Tibial artery (tissue), 4 donors: ENCODE measurements around the gene C4orf17.

Experiments
- DNase-seq, 2 donors: peaks; one replicate each; pipeline ENCODE4 v3.0.0-alpha.2; 2019
- H3K27ac ChIP-seq, 2 donors: fragments of 200-600 bp; sonication (generic) in 1 of 2; 1 replicate in 1 of 2; 2 replicates in 1 of 2; pipeline ENCODE4 v1.5.1; 2018 to 2019; ENCODE audit warnings: mild to moderate bottlenecking in 1 of 2
- H3K27me3 ChIP-seq, 2 donors: fragments of 200-600 bp; sonication (generic) in 1 of 2; one replicate each; pipeline versions ENCODE4 v1.5.1 to v1.6.0; 2016 to 2019
- H3K36me3 ChIP-seq, 3 donors: fragments of 200-600 bp; sonication (generic) in 2 of 3; one replicate each; pipeline ENCODE4 v1.5.1; 2016 to 2019; ENCODE audit warnings: mild to moderate bottlenecking in 2 of 3
- H3K4me1 ChIP-seq, 4 donors: fragments of 200-600 bp; sonication (generic) in 2 of 4; 1 replicate in 3 of 4; 2 replicates in 1 of 4; pipeline ENCODE4 v1.5.1; 2016 to 2019
- H3K4me3 ChIP-seq, 2 donors: fragments of 200-600 bp; sonication (generic) in 1 of 2; 1 replicate in 1 of 2; 2 replicates in 1 of 2; pipeline ENCODE4 v1.5.1; 2018 to 2019; ENCODE audit warnings: mild to moderate bottlenecking in 2 of 2
- H3K9me3 ChIP-seq, 3 donors: fragments of 200-600 bp; sonication (generic) in 1 of 3; one replicate each; pipeline ENCODE4 v1.5.1; 2016 to 2019
- CTCF ChIP-seq, 2 experiments: fragments of 200-600 bp in 1 of 2; fragments of 450-650 bp in 1 of 2; IDR thresholded peaks; one replicate each; pipeline ENCODE4 v1.5.1; 2017 to 2019; ENCODE audit warnings: antibody characterized with exemption in 2 of 2, mild to moderate bottlenecking in 1 of 2, moderate library complexity in 1 of 2
- intact Hi-C: fragments of 100-400 bp; cut with DNase I; formaldehyde crosslinking; loops from one replicate; pipeline ENCODE4 v1.15.0; 2023; ENCODE audit warnings: low total_unique reads

C4orf17 gene

GRCh38 chr4:99571883-99572282 is 61.1 kb downstream of the C4orf17 start:
- no peaks in the 10 kb centered on the region for H3K36me3 ChIP-seq
- H3K4me3 ChIP-seq, result no peak overlapping the region
- no peak for TF ChIP-seq CTCF (IDR thresholded peaks at IDR 0.05)
- DNase-seq, result no peak
- intact Hi-C loops, result no loop called here
- H3K27ac ChIP-seq, result peak overlapping the region in 1 of 2 donors; percentile 73
- H3K27me3 ChIP-seq, result no peaks in the 10 kb centered on the region
- peaks cover 0 to 40% (median 1%) of the 10 kb centered on the region in 4 donors for H3K4me1 ChIP-seq
- no peaks in the 10 kb centered on the region for H3K9me3 ChIP-seq

- H3K4me3 ChIP-seq, result no peak overlapping the region
- intact Hi-C loops, result no loop called here
- TF ChIP-seq CTCF (IDR thresholded peaks at IDR 0.05), result no peak
- peaks cover 0 to 32% (median 0%) of the 10 kb centered on the region in 4 donors for H3K4me1 ChIP-seq
- no peaks in the 10 kb centered on the region for H3K27me3 ChIP-seq
- no peaks in the 10 kb centered on the region for H3K9me3 ChIP-seq
- H3K27ac ChIP-seq, result peak overlapping the region; percentile 66 to 73
- DNase-seq, result no peak
- H3K36me3 ChIP-seq, result no peaks in the 10 kb centered on the region
These were observed 61.9 kb downstream of the C4orf17 start for GRCh38 chr4:99572527-99573240.

GRCh38 chr4:99573735-99574368 is 63.0 kb downstream of the C4orf17 start:
- no peak for TF ChIP-seq CTCF (IDR thresholded peaks at IDR 0.05)
- Histone ChIP-seq H3K9me3 (no peaks in the 10 kb centered on the region), H3K27ac (peak overlapping the region; percentile 66 to 73), H3K4me1 (peaks cover 0 to 31% (median 0%) of the 10 kb centered on the region in 4 donors), H3K36me3 (no peaks in the 10 kb centered on the region), H3K4me3 (no peak overlapping the region), H3K27me3 (no peaks in the 10 kb centered on the region)
- no peak for DNase-seq
- intact Hi-C loops, result no loop called here

GRCh38 chr4:99574530-99575324 is 63.9 kb downstream of the C4orf17 start, which contains the start of gene MTTP:
Gene MTTP (plus strand): TSS chr4:99574824. CDS start chr4:99574910, 86 bp downstream.
- Histone ChIP-seq H3K36me3 (no peaks in the 10 kb centered on the region), H3K4me3 (peak within 1 kb of the TSS; percentile 19 to 20), H3K27ac (peak within 1 kb of the TSS; percentile 66 to 73), H3K9me3 (no peaks in the 10 kb centered on the region), H3K4me1 (peaks cover 0 to 31% (median 0%) of the 10 kb centered on the region in 4 donors), H3K27me3 (no peaks in the 10 kb centered on the region)
- no peak for DNase-seq
- TF ChIP-seq CTCF (IDR thresholded peaks at IDR 0.05), result no peak
- intact Hi-C loops, result no loop called here

GRCh38 chr4:99578714-99579113 is 67.9 kb downstream of the C4orf17 start:
- no peaks in the 10 kb centered on the region for H3K27me3 ChIP-seq
- TF ChIP-seq CTCF (IDR thresholded peaks at IDR 0.05), result no peak
- no peak overlapping the region for H3K4me3 ChIP-seq
- H3K27ac ChIP-seq, result no peak overlapping the region
- no peaks in the 10 kb centered on the region for H3K36me3 ChIP-seq
- no peak for DNase-seq
- peaks cover 0 to 15% (median 0%) of the 10 kb centered on the region in 4 donors for H3K4me1 ChIP-seq
- intact Hi-C loops, result no loop called here
- H3K9me3 ChIP-seq, result no peaks in the 10 kb centered on the region
